VCaP (cell line): ENCODE data around the gene NRG2.

Source experiments
- H3K27ac ChIP-seq: fragments of 450-650 bp; 2 replicates; pipeline ENCODE4 v1.5.1; 2017
- CTCF ChIP-seq: fragments of 450-650 bp; conservative IDR thresholded peaks from 2 replicates; pipeline ENCODE4 v1.5.1; 2017; ENCODE audit warnings: mild to moderate bottlenecking, moderate library complexity

The NRG2 gene

GRCh38 chr5:140013536-140013935 lies 29.6 kb downstream of the NRG2 start:
- TF ChIP-seq CTCF, result no peak

GRCh38 chr5:140012443-140012842 lies 30.7 kb downstream of the NRG2 start:
- TF ChIP-seq CTCF, result no peak
- no peak overlapping the region for H3K27ac ChIP-seq

More at GRCh38 chr5:140013536-140013935, 29.6 kb downstream of the NRG2 start:
- H3K27ac ChIP-seq, result no peak overlapping the region

GRCh38 chr5:140011297-140011802 lies 31.7 kb downstream of the NRG2 start:
- no peak overlapping the region for H3K27ac ChIP-seq
- no peak for TF ChIP-seq CTCF

GRCh38 chr5:140010798-140011197 lies 32.3 kb downstream of the NRG2 start:
- no peak overlapping the region for H3K27ac ChIP-seq
- no peak for TF ChIP-seq CTCF

- no peak overlapping the region for H3K27ac ChIP-seq
- TF ChIP-seq CTCF, result no peak
Measured at GRCh38 chr5:140007311-140007710, 35.8 kb downstream of the NRG2 start.

GRCh38 chr5:140005145-140005591 lies 37.9 kb downstream of the NRG2 start:
- no peak overlapping the region for H3K27ac ChIP-seq
- TF ChIP-seq CTCF, result no peak

- no peak overlapping the region for H3K27ac ChIP-seq
- no peak for TF ChIP-seq CTCF
Measured at GRCh38 chr5:140004174-140004573, 38.9 kb downstream of the NRG2 start.
